Measurements from ENCODE around the gene PDIA5. TPM values are rescaled to one million over a fixed set of nuclear protein-coding genes. Genes with fewer than 3 reads are reported as not detected.

PDIA5 gene
- total and polyA plus RNA-seq, 2 of the 4 experiments (the other 2 are of a cell fraction) = 19.4 to 42.0 TPM

- Histone ChIP-seq H3K18ac (ENCODE audit: low read depth, low read length) (no peak overlapping the region), H3K27me3 (ENCODE audit: control insufficient read depth, insufficient read depth, low read length) (peaks cover 77% of the 10 kb centered on the region), H3K9ac (ENCODE audit: low read depth, low read length) (no peak overlapping the region), H3K4me3 (ENCODE audit: insufficient read depth, low read depth, low read length) (no peak overlapping the region), H2BK120ac (ENCODE audit: low read depth, low read length) (no peak overlapping the region), H2AFZ (replicated peaks; ENCODE audit: low read length, poor library complexity) (no peak overlapping the region), H3K4me1 (ENCODE audit: control insufficient read depth, insufficient read depth, low read length) (no peaks in the 10 kb centered on the region; the same call in 1 of the 2 replicates), H3K56ac (ENCODE audit: extremely low read depth, insufficient read depth, low read length) (no peak overlapping the region), H3K4ac (ENCODE audit: low read depth, low read length) (no peak overlapping the region), H4K8ac (ENCODE audit: low read depth in 2 of 2, low read length in 2 of 2) (no peak overlapping the region), H2BK15ac (ENCODE audit: low read depth, low read length) (no peak overlapping the region), H4K5ac (ENCODE audit: low read depth, low read length) (no peak overlapping the region), H3K23ac (ENCODE audit: low read depth, low read length) (no peak overlapping the region), H2AK9ac (replicated peaks; ENCODE audit: low read depth, low read length, poor library complexity) (no peak overlapping the region), H3K4me2 (ENCODE audit: low read depth, low read length) (no peak overlapping the region), H4K91ac (ENCODE audit: insufficient read depth, low read depth, low read length) (no peak overlapping the region), H3K9me1 (ENCODE audit: insufficient read depth, low read length) (0 out of 2 replicates have a peak, but pooled peaks cover 2% of the 10 kb centered on the region), H4K20me1 (ENCODE audit: insufficient read depth, low read length) (no peaks in the 10 kb centered on the region), H2BK5ac (ENCODE audit: low read depth, low read length, poor library complexity, severe bottlenecking) (no peak overlapping the region), H2AK5ac (ENCODE audit: low read depth, low read length) (no peak overlapping the region), H3K14ac (replicated peaks; ENCODE audit: low read depth, low read length) (no peak overlapping the region), H3K36me3 (ENCODE audit: control insufficient read depth, insufficient read depth, low read length) (no peaks in the 10 kb centered on the region), H2BK20ac (ENCODE audit: low read depth, low read length) (no peak overlapping the region), H3K27ac (ENCODE audit: insufficient read depth, low read length) (no peak overlapping the region), H3K9me3 (ENCODE audit: control insufficient read depth, insufficient read depth, low read length) (no peaks in the 10 kb centered on the region), H3K79me1 (ENCODE audit: low read depth in 1 of 2, low read length in 2 of 2) (no peaks in the 10 kb centered on the region)
- TF ChIP-seq RCOR1 (IDR thresholded peaks at IDR 0.05; ENCODE audit: insufficient replicate concordance, low read length) (no peak), MXI1 (IDR thresholded peaks at IDR 0.05; ENCODE audit: borderline replicate concordance, low read depth, low read length) (no peak), MAFK (IDR thresholded peaks at IDR 0.05; ENCODE audit: low read depth, low read length) (no peak), RAD21 (IDR thresholded peaks at IDR 0.05; ENCODE audit: low read length) (no peak), BHLHE40 (IDR thresholded peaks at IDR 0.05; ENCODE audit: low read depth, low read length) (no peak), CHD1 (IDR thresholded peaks at IDR 0.05; ENCODE audit: low read depth, low read length) (no peak), SMC3 (IDR thresholded peaks at IDR 0.05; ENCODE audit: low read depth, low read length) (no peak), CEBPB (IDR thresholded peaks at IDR 0.05; ENCODE audit: low read depth, low read length) (no peak), ELK1 (IDR thresholded peaks at IDR 0.05; ENCODE audit: borderline replicate concordance, low read depth, low read length) (no peak), USF2 (IDR thresholded peaks at IDR 0.05; ENCODE audit: low read depth, low read length) (no peak), MAZ (IDR thresholded peaks at IDR 0.05; ENCODE audit: borderline replicate concordance, low read depth, low read length) (no peak), FOS (IDR thresholded peaks at IDR 0.05; ENCODE audit: low read depth, low read length) (no peak), NFE2L2 (IDR thresholded peaks at IDR 0.05; ENCODE audit: low read depth, low read length) (no peak), CTCF (conservative IDR thresholded peaks at IDR 0.05; ENCODE audit: low read depth, low read length) (no peak), RFX5 (IDR thresholded peaks at IDR 0.05; ENCODE audit: low read depth, low read length) (no peak), POLR2A (IDR thresholded peaks at IDR 0.05; ENCODE audit: low read depth, low read length) (no peak)
- intact Hi-C loops (cut with micrococcal nuclease) = no loop called here
- DNase-seq (no peak), ATAC-seq (ENCODE audit: low read depth) (no peak)
- WGBS, 2 experiments (ENCODE audit: extremely low coverage in 2 of 2, insufficient read length in 1 of 2) = no CpG with 5 or more reads among the region's 5 CpGs
- no TSS peak for BruUV-seq (replicated peaks)
- dilution Hi-C loops (cut with HindIII; ENCODE audit: low sequenced_read_pairs, unreplicated experiment) = no loop called here
- in situ Hi-C loops (cut with MboI; ENCODE audit: low sequenced_read_pairs) = no loop called here
- POLR2A ChIA-PET (ENCODE audit: unreplicated experiment) = no interaction called here
- CTCF ChIA-PET = no interaction called here
Observed at GRCh38 chr3:123034120-123034519, 32.7 kb upstream of the PDIA5 start.
